HG03520 (cell line): ENCODE results near the gene WLS.

Source experiments
- ATAC-seq: cut with Tn5 transposase; IDR thresholded peaks from one replicate; pipeline ENCODE4 v1.9.1; 2021; ENCODE audit warnings: mild to moderate bottlenecking, moderate library complexity; ENCODE audit not compliant: unreplicated experiment

WLS gene

GRCh38 chr1:68228851-68229250, 3.5 kb downstream of the WLS start:
- ATAC-seq, result no peak

- no peak for ATAC-seq
These were observed 4.7 kb downstream of the WLS start for GRCh38 chr1:68227598-68227997.

- no peak for ATAC-seq
These were observed 6.5 kb downstream of the WLS start for GRCh38 chr1:68225781-68226180.

- no peak for ATAC-seq
These were observed 8.6 kb downstream of the WLS start for GRCh38 chr1:68223687-68224086.

DNA sequence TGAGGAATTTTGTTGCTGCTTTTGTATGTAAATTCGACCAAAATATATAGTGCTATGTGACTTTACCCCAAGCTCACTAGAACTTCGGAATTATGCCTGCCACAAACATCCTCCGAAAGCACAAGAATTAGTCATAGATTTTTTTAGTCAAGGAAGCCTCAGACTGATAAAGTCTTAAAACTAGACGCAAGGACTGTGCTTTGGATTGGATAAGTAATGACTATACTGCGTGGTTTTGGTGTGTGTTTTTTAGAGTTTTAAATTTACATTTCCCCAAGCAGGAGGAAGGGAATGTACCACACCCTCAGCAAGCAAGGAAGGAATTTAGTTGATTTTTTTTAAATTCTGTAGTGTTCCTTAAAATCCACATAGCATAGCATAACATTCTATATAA, 10.3 kb downstream of the WLS start:
- ATAC-seq, result no peak

DNA sequence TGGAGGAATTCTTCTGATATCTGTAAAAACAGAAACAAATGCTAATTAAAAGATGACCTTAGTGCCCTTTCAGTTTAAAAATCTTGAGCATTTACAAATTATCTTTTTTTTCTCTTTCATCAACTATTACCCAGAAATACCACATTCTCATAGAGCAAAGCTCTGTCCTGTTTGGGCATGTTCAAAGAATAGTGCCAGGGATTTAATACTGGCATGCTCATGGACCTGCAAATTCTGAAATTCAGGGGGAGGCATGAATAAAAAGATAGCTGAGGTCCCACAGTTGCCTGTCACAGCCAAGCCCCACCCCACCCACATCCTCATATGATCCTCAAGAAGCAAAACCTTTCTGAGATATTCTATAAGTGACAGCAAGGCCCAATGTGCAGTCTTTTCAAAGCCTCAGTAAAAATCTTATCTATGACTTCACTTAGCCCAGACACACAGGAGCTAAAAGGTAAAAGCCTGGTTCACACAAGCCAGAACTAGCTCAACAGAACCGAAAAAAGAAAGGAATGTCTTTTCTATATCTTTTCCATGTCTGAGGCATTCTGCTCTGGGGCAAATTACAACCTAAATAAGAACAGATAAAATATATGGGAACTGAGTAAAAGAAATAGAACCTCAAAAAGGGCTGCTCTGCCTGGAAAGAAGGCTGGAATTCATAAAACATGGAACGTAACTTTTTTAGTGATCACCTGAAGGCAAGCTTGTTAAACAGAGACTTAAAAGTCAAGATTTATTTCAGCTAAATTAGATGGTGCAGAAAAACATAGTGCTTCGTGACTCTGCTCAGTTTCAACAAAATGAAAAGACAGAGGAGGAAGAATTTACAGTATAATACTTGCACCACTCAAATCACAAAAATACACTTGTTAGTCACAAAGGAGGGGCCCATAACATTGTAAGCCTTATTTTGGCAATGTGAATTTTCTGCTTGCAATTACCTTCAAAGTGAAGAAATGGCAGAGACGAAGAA, 11.0 kb downstream of the WLS start:
- ATAC-seq, result no peak

DNA sequence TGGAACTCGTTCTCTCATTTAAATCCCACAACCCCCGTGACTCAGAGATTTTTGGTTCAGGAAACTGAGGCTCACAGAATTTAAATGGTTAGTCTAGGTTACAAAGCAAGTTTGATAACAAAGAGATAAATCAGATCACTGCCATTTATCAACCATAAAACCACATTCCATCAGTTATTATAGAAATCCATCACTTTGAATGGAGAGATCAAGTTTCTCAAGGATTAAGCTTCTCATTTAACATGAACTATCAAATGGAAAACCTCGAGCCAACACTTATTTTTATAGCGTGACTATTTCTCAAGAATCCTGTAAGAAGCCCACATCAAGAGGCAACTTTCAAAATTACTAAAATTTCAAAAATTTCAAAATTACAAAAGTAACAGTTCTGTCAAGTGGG, 11.9 kb downstream of the WLS start:
- no peak for ATAC-seq

DNA sequence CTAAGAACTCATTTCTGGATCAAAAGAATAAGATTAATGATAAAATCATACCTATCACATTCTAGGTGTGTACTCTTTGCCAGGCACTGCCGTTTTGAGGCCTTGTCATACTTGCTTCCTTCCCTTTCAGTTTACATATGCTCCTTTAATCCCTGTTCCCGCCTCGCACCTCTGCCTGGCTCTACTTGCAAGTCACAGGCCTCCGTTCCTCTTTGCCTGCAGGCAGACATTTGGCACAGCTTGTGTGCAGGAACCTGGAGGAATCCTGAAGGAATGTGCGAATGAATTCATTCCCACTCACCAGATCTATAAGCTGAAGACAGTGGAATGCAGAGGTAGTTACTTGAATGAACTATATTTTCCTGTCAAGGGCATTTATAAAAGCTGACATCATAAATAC, 13.8 kb downstream of the WLS start:
- no peak for ATAC-seq

DNA sequence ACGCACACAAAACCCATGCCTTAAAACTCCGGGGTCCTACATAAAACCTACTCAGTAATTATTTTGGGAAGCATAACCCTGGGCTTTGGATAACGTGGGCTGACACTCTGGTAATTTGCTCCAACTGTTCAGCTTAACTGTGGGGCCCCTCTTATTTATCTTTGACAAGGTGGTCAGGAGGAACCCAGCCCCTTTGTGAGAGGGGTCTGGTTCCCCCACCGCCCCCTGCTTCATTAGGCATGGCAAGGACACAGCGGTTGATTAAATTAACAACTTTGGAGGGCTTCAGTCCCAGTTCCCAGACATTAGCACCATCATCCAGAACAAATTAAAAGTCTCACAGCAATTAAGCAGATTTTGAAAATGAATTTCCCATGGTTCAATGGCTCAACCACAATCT, 14.7 kb downstream of the WLS start:
- no peak for ATAC-seq

DNA sequence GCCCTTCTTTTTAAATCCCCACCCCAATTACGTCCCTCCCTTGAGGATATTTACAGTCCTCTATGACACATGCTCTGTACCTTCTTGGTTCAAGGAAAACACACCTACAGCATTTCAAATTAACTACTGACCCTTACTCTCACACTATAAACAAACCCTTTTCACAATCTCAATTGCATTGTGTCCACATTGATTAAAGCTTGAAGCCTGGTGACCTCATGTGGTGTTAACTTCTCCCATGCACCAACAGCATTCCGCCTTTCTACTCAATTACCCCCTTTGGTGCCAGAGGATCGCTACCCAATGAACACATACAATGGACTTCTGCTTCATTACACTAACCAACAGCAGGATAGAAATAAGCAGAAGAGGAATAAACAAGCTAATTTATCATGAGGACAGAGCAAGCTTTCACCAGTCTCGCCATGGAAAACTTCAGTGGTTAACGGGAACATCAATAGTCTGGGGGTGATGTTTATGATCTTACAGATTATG, 15.2 kb downstream of the WLS start:
- ATAC-seq, result no peak

DNA sequence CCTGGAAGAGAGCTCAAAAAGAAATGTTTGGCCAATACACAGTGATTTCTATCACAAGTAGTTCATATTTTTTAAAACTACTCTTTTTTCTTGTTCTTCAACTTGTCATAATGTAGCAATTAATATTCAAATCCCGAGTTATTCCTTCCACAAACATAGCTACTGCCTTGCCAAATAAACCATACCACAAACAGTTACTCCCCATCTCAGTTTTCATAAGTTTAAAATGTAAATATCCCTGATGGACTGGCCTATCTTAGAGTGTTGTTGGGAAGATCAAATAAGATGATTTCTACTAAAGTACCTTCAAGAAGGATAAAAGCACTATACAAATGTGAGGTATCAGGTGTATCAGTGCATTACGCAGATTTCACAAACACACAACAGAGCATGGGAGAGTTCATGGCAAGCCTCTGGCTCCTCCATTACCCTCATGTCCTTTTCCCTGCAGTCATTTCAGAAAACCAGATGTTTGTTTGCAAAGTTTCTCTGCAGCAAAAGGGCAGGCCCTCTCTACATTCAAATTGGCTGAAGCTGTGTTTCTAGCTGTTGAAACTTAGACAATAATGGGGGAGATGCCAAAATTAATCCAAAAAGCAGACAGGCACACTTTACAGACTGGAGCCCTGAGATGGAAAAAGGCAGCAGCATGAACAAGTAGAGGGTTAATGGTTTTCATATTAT, 16.1 kb downstream of the WLS start:
- no peak for ATAC-seq

DNA sequence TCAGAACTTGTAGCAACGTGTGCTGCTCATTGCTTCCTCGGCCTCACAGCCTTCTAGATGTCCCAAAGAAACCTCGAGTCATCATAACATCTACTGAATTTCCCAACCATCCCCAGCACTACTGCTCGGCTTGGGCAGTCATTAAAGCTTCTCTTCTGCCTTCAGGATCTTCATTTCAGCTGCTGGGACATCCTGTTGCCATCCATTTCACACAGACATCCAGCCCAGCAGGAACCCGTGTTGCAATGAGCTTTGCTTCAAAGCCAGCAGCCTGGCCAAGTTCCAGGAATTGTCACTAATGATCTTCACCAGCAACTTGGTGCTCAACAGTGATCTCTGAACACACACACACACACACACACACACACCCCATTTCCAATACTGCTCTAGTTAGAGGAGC, 18.5 kb downstream of the WLS start:
- no peak for ATAC-seq

GRCh38 chr1:68211761-68212380, 20.5 kb downstream of the WLS start:
- no peak for ATAC-seq

DNA sequence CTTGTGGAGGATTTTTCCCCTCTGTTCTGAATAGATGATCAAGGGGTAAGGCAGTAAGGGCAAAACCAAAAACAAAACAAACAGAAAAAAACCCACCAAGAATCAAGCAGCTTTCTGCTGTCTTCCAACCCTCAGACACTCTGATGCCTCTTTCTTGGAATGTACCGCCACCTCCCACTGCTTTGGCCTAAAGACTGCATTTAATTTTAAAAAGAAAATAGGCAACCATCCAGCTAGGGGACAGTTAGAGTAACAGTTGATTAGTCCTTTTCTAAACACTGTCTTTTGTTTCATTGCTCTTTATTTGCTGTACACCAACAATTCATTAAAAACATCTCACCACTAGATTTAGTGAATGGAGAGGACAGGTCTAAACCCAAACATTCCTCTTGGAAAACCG, 21.5 kb downstream of the WLS start:
- ATAC-seq, result no peak

DNA sequence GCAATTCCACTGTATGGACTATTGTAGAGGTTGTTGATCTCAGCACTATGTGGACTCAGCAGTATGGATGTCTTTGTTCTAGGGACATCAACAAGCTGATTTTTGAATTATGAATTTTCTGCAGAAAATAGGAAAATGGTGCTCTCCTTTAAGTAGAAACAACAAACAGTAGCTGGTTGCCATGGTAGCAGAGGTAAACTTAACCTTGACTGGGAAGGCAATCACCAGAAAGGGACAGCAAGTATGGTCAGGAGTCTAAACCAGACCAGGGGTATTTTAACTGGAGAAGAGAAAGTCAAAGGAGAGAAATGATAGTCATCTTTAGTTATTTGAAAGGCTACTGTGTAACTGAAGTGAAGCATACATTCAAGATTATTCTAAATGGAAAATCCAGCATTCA, 22.3 kb downstream of the WLS start:
- ATAC-seq, result no peak

DNA sequence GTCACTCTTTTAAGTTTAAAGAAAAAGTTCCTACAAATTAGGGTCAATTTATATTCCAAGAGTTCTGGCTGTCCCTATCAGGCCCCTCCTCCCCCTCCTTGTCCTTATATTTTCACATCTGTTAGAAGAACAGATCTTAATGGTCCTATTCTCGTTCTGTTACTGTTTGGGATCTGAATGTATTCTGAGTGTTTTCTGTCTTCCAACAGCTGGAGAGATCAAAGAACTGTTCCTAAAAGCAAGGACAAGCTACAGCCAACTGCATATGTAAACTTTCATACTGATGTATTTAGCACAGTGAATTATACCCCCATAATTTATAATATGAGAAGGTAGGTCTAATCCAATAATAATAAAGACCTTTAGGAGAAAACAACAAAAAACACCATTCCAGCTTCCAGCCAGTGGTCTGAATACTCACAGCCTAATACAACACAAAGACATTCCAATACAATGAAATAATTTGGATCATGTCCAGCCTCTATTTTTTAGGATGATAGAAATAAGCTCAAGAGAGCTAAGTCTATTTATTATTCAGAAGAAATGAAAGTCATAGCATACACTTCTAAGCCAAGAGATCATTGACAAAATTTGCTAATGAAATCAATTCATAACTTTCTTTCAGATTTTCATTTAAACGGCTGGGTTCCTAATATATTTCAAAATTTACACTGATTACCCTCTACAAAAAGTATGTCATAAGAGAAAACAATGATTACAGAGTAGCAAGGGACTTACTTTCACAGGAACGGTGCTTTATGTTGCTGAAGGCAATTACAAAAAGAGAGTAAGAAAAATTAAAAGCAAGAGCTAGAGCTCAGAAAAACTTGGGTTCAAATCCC, 25.3 kb downstream of the WLS start:
- ATAC-seq, result no peak

DNA sequence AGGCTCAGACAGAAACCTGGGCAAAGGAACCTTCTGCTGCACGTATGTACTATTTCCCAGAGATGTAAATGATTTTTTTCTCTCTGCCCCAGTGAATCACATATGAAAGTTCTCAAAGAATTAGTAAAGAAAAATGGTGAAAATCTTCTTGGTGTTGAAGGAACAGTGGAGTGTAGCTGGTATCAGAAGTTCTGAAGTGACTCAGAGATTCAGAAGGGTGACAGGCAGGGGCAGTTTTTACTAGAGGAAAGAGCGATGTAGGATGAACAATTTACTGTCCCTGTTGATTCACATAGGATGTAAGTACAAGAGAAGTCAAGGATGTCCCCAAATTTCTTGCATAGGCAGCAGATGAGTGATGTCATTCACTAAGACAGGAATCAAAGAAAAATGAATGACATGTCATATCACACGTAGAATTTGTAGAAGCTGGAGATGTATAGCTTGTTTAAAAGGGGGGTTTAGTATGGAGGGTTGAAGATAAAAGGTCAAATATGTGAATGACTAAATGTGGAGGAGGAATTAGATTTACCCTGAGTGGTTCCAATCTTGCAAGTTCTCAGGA, 26.4 kb downstream of the WLS start:
- ATAC-seq, result peak; percentile 44

GRCh38 chr1:68204977-68205630, 27.2 kb downstream of the WLS start:
- ATAC-seq, result no peak

GRCh38 chr1:68202239-68202832, 30.0 kb downstream of the WLS start:
- ATAC-seq, result no peak
